HCT116 (cell line): ENCODE data around the gene MYH15.

Experiments
- CEBPB ChIP-seq: IDR thresholded peaks from 2 replicates; pipeline ENCODE4 v1.6.1; 2012; ENCODE audit warnings: low read depth
- CTCF ChIP-seq, 3 experiments: fragments of 200-600 bp in 1 of 3; sonication (generic) in 1 of 3; IDR thresholded peaks in 2 of 3; conservative IDR thresholded peaks in 1 of 3; 2 replicates each; pipeline ENCODE4 v1.5.1; 2012 to 2017; ENCODE audit warnings: low read depth in 2 of 3, low read length in 2 of 3, antibody characterized with exemption in 1 of 3, borderline replicate concordance in 1 of 3, control low read depth in 1 of 3, mild to moderate bottlenecking in 1 of 3, mixed read lengths in 1 of 3, mixed run types in 1 of 3, moderate library complexity in 1 of 3; ENCODE audit not compliant: insufficient read depth in 1 of 3
- EZH2 ChIP-seq: fragments of 200-600 bp; sonication (generic); IDR thresholded peaks from 2 replicates; pipeline ENCODE4 v1.6.1; 2017; ENCODE audit warnings: antibody characterized with exemption, mixed run types
- JUND ChIP-seq: IDR thresholded peaks from 2 replicates; pipeline ENCODE4 v1.6.1; 2012
- POLR2A ChIP-seq: IDR thresholded peaks from 2 replicates; pipeline ENCODE4 v1.7.0; 2011; ENCODE audit warnings: borderline replicate concordance; ENCODE audit not compliant: insufficient read depth, insufficient read length; ENCODE audit errors: extremely low read depth
- RAD21 ChIP-seq: IDR thresholded peaks from 2 replicates; pipeline ENCODE4 v1.6.1; 2012; ENCODE audit warnings: low read depth, mild to moderate bottlenecking
- ZFX ChIP-seq: fragments of 450-650 bp; IDR thresholded peaks from 2 replicates; pipeline ENCODE4 v1.6.1; 2017
- ZNF274 ChIP-seq: fragments of 200-500 bp; sonication (Bioruptor generic); IDR thresholded peaks from 2 replicates; pipeline ENCODE4 v1.6.1; 2014; ENCODE audit warnings: mild to moderate bottlenecking, low read depth, low read length, inconsistent platforms

GRCh38 chr3:108472001-108472591, 38.3 kb downstream of the MYH15 start:
- TF ChIP-seq CTCF (IDR thresholded peaks at IDR 0.05 in 2 of 3, conservative IDR thresholded peaks at IDR 0.05 in 1 of 3; ENCODE audit: borderline replicate concordance in 1 of 3, insufficient read depth in 1 of 3, low read depth in 2 of 3, low read length in 2 of 3) (no peak), EZH2 (no peak), RAD21 (peak; percentile 30; the same call in 1 of the 2 replicates), POLR2A (no peak), JUND (peak; percentile 96), ZNF274 (no peak), ZFX (no peak), CEBPB (peak; percentile 85)
